NCI-H345 treated with DMSO at 0.1 percent for 48 hours (cell line): Measurements from ENCODE around the gene TMEM156.
A peak's percentile ranks its signal among the peaks of the same experiment; 100 is the strongest.

Source experiments
- DNase-seq: peaks from one replicate; lab custom pipeline; 2025; ENCODE audit not compliant: unreplicated experiment; lab: John Stamatoyannopoulos, UW

TMEM156 gene, protein sequence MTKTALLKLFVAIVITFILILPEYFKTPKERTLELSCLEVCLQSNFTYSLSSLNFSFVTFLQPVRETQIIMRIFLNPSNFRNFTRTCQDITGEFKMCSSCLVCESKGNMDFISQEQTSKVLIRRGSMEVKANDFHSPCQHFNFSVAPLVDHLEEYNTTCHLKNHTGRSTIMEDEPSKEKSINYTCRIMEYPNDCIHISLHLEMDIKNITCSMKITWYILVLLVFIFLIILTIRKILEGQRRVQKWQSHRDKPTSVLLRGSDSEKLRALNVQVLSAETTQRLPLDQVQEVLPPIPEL

DNA sequence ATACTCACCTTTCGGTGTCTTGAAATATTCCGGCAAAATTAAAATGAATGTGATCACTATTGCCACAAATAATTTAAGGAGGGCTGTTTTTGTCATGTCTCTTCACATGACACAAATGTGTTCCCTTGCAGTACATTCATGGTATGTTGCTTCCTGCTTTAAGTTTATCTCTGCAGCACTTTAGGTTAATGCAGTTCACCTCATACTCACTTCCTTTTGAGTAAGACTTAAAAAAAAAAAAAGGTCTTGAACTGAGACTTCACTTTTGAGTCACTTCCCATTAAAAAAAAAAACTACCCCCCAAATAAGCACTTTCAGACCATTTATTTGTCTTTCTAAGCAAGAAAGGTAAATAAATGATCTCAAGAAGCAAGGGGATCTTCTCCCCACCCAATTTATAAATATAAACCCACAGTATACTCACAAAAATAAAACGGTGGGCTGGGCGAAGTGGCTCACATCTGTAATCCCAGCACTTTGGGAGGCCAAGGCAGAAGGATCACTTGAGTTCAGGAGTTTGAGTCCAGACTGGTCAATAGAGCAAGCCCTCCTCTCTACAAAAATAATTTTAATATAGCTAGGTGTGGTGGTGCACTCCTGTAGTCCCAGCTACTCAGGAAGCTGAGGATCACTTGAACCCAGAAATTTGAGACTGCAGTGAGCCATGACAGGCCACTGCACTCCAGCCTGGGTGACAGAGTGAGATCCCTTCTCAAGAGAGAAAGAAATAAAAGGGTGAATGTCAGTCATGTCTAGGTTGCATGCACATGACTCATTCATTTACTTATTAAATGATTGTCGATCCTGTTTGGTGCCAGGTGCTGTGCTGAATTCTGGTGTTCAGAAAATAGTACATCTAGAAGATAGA lies at the start of gene TMEM156:
TSS of gene TMEM156 (minus strand) at position 192 of the 868 bp plus-strand sequence. CDS start at position 96, 96 bp downstream.
- no peak for DNase-seq

DNA sequence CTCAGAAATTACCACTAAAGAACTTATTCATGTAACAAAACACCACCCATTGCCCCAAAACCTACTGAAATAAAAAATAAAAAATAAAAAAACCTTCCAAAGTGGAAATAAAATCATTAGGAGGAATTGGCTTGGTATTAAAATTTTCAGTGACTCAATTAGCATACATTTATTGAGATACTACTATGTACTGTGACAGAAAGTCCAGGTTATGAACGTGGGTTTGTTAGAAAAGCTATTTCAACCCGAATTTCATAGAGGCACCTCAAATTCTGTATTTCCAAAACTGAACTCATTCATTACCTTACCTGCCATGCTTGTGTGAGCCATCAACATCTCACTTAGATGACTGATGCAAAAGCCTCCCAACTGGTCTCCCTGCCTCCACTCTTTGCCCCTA lies 46.6 kb upstream of the TMEM156 start:
- DNase-seq = no peak

DNA sequence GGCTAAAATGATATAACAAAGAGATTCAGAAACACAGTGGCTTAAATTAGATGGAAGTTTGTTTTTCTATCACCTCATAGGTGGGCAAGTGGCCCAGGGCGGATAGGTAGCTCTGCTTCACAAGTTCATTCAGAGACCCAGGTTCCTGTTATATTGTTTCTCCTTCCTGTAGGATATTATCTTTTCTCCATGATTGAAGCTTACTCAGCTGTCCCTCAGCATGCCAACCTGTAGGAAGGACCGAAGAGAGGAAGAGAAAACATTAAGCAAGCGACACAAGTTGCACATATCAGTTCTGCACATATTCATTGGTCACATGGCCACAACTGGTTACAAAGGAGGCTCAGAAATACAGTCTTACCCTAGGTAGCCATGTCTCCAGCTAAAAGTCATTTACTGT lies 36.7 kb upstream of the TMEM156 start:
- DNase-seq = no peak

DNA sequence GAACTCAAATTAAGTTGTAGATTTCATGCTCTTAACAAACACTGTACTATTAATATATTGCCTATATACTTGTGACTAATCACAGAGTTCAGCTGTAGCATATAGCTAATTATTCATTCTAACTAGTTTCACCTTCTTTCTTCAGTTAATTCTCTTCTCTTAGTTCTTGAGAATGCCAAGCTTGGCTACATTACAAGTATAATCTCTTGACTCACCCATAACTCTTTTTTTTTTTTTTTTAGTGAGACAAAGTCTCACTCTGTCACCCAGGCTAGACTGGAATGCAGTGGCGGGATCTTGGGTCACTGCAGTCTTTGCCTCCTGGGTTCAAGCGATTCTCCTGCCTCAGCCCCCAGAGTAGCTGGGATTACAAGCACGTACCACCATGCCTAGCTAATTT lies 35.2 kb upstream of the TMEM156 start:
- no peak for DNase-seq

DNA sequence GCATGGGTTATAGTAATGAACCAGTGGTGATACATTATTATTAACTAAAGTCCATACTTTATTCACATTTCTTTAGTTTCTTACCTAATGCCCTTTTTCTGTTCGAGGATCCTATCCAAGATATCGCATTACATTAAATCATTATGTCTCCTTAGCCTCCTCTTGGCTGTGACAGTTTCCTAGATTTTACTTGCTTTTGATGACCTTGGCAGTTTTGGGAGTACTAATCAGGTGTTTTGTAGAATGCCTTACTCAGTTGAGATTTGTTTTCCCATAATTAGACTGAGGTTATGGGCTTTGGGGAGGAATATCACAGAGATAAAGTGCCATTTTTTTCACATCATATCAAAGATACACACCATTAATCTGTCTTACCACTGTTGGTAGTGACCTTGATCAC lies 34.8 kb upstream of the TMEM156 start:
- DNase-seq = no peak

DNA sequence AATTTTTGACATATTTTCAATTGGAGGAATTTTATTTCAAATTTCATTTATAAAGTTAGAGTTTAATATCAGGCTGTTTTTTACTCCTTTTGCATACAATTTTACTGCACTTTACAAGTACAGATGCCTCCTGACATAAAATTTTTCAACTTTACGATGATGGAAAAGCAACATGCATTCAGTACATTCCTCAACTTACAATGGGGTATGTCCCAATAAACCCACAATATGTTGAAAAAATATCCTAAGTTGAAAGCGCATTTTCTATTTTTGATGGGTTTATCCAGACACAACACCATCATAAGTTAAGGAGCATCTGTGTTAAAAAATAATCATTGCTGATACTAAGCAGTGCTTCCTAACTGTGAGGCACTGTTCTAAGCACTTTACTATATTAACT lies 34.2 kb upstream of the TMEM156 start:
- no peak for DNase-seq

DNA sequence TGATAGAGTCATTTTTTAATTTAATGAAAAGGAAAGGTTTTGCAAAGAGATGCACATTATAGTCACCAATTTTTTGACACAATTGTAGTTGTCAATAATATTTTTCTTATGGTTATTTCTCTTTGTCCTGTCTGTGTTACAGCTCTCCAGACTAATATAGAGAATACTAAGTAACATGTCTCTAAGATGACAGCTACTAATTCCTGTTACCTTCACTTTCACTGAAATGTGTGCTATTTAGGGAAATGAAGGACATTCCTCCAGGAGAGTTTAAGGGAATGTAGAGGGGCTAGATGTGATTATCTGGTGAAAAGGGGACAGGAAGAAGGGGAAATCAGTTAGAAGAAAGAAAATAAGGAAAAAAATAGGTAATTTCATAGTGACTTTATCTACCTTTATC lies 31.2 kb upstream of the TMEM156 start:
- DNase-seq = no peak

DNA sequence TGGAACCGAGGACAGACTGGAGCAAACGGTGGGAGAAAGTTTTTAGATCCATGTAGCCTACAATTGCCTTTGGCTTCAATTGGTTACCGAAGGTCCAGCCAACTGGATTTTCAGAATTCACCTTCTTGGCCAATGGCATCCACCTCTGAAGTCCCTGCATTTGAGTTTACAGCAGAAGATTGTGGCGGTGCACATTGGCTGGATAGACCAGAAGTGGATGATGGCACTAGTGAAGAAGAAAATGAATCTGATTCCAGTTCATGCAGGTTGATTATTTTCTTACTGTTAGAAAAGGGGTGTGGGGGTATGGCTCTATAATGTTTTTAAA lies 30.5 kb upstream of the TMEM156 start:
- DNase-seq = no peak

DNA sequence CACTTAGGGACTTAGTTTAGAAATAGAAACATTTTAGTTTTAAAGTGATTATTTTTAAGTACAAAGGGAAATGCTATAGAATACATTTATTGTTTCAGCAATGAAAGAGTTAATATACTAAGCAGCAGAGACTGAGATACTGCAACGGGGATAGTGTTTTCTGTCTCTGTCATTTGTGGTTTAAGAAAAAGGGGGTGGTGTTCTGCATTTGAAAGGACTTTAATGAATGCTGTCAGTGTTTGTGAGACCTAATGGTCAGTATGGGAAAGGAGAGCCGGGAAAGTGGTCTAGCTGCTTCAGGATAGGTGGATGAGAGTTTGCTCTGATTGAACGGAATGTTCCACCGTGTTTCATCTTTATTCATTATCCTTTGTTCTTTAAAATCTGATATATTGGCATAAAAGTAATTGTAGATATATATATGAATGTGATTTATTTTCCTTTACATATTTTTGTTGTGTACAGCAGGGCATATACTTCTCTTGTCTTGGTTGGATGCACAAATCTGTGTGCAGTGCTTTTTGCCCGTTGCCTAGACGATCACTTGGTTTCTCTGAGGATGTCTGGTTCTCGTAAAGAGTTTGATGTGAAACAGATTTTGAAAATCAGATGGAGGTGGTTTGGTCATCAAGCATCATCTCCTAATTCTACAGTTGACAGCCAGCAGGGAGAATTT lies 30.0 kb upstream of the TMEM156 start, which contains the start of gene KLHL5:
TSS of gene KLHL5 (plus strand) at position 139 of the 676 bp plus-strand sequence. CDS start at position 560, 421 bp downstream.
- no peak for DNase-seq

DNA sequence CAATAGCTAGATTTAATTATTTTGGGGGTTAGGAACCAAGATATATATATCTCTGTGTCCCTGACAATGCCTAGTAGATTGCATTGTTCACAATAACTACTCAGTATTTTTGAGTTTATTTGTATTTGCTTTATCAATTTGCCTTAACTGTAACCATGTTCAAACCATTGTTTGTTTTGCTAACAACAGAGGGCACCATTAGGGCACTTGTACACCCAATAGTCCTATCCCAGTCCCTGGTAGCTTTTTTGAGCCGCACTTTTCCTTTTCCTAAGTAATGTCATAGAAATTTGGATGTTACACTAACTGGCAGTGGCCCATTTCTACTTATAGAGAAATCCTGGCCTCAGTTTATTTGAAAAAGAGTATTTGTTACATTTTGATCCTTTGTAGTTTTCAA lies 29.2 kb upstream of the TMEM156 start:
- DNase-seq = no peak

DNA sequence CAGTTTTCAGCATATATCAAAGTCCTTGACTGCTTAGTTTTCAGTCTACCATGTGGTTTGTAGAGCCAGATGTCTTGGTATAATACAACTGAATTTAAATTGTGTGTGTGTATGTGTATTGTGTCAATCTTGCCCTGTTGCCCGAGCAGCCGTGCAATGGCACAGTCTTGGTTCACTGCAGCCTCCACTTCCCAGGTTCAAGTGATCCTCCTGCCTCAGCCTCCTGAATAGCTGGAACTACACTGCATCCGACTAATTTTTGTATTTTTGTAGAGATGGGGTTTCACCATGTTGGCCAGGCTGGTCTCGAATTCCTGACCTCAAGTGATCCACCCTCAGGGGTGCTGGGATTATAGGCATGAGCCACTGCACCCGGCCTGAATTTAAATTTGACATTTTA lies 23.8 kb upstream of the TMEM156 start:
- DNase-seq = no peak

DNA sequence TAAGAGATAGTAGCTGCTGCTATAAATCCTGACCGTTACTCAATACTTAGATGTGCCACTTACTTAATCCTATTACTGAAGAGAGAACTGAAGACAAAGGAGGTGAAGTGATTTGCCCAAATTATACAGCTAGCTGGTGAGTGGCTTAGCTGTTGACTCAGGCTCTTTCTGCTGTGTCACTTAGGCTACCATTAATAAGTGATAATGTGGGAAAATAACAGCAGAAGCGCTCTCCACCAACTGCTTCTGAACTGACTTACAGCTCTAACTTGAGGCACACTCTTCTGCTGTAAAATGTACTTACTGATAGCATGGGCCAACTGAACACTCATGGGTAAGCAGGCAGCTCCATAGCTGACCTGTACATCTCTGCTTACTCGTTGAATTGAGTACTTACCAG lies 22.3 kb upstream of the TMEM156 start:
- DNase-seq = no peak

DNA sequence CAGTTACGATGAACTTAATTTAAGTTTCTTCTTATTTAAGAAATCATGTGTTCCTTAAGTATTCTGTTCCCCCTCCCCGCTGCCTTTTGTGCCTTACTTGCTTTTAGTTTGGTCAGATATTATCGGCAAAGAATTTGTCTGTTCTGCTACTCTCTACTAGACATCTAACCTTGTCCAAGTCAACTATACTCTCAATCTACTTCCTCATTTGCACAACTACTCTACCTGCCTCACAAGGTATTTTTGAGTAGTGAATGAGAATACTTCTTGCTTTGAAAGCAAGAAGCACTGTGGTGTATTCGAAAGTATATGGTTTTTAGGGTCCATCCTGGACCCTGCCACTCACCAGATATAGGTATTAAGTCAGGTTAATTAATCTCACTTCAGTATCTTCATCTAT lies 21.8 kb upstream of the TMEM156 start:
- DNase-seq = no peak

DNA sequence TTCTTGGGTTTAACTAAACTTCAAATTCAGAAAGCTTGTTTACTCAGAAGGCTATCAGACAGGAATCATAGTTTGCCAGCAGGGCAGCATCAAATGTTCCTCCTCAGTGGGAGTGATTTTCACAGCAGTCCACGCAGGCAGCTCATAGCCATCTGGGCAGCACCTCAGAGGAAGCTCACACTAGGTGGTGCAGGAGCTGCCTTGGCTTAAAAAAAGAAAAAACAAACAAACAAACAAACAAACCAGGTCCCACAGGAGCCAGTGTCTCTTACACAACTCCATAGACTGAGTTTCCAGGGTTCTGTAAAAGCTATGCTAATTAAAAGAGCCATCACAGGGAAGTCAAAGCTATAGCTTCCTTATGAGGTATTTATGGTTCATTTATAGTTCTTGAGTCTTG lies 19.3 kb upstream of the TMEM156 start:
- DNase-seq = no peak

DNA sequence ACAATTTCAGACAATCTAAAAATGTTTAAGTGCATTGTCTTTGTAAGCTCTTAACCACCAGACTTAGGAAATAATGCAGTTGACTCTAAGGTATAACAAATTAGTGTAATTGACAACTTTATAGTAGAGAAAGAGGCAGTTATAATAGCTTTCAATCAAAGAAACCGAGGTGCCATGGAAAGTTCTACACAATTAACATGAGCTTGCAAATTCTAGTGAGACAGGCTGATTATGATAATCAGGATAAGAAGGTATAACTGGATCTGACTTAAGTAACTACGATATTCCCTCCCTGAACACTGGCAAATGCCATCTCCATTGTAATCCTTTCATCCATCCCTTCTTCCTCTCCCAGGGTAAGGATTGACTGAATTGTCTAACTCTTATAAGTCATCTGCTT lies 18.4 kb upstream of the TMEM156 start:
- no peak for DNase-seq

DNA sequence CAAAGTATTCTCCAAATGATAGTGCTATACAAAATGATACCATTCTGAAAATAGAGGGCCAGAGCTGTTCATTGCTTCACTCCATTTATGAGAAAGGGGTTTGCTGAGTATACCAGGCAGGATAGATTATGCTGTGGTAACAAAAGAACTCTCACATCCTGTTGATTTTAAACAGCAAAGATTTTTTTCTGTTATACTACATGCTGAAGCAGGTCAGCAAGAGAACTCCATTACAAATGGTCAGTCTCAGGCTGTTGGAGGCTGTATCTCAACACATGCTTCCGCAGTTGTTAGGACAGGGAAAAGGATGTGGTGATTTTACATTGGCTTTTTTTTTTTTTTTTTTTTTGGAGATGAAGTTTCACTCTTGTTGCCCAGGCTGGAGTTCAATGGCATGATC lies 16.1 kb upstream of the TMEM156 start:
- no peak for DNase-seq

DNA sequence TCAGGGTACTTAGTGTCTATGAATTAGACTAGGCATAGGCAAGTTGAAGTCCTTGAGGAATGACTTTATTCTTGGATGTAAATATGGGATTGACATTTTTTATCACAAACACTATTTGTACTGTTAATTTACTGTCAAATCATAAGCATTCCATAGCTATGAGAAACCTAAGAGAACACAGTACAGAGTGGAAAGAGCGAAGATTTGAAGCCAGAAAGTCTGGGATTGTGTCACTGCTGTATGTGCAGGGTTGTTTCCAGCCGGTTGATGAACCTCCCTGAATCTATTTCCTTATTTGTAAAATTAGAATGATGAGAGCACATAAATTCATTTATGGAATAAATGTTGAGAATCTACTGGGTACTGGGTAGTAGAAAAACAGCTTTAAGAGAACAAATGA lies 15.5 kb upstream of the TMEM156 start:
- no peak for DNase-seq

DNA sequence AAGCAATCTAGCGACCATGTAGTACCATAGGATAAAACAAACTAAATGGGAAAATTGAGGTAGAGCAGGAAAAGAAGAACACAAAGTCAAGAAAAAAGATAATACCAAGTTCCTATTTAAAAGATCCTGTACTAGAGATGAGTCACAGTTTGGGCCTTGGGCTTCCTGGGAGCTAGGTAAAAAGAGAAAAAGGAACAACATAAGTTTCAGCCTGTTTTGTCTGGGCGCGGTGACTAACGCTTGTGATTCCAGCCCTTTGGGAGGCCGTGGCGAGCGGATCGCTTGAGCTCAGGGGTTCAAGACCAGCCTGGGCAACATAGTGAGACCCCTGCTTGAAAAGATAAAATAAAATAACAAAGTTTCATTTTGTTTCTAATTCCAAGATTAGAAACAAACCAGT lies 14.0 kb upstream of the TMEM156 start:
- DNase-seq = no peak

DNA sequence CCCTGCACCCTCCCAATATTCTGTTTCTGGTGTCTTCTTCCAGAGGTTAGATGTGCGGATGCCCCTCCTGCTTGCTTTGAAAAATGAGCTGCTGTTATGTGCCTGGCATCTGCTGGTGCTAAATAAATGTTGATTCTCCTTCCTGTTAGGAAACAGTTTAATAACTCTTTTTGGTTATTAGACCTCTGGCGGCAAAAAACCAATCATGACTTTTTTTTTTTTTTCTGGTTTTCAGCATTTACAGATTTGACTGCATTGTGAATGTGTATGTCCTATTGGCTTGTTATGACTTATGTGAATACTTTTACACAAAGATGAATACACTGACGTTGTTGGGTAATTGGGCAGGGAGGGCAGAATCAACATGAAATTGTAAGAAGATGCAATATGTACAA lies 13.6 kb upstream of the TMEM156 start:
- no peak for DNase-seq

DNA sequence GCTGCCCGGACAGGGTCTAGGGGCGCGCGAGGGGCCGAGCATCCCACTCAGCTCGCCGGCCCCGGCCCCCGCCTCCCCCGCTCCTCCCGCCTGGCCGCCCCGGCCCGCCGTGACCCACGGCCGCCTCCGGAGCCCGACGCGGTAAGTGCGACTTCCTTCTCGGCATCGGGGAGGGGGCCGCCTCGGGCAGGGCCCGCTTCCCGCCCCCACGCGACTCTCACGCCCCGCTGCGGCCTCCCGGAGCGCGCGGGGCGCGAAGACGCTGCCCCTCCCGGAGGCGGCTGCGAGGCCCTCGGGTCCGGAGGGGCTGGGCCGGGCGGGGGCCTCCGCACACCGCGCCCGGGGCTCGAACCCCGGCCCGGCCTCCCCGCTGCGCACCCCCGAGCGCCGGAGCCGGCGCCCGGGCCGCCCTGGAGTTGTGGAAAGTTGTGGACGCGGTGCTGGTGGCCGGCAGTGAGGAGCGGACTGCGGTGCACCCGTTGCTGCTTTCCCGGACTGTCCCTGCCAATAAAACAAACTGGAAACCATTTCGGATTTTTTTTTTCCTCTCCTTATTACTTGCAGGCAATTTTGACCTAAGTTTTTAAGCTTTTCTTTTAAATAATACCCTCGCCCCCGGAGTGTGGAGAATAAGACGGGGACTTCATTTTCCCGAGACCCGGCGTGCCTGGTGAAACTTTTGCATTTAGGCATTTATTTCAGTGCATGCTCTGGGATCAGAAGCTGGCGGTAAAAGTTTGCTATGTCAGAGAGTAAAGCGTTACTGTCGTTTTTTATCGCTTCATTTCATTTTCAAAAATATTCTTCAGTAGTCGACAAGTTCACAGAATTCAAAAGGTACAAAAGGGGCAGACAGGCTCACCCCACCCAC lies 13.0 kb upstream of the TMEM156 start:
- DNase-seq = no peak

DNA sequence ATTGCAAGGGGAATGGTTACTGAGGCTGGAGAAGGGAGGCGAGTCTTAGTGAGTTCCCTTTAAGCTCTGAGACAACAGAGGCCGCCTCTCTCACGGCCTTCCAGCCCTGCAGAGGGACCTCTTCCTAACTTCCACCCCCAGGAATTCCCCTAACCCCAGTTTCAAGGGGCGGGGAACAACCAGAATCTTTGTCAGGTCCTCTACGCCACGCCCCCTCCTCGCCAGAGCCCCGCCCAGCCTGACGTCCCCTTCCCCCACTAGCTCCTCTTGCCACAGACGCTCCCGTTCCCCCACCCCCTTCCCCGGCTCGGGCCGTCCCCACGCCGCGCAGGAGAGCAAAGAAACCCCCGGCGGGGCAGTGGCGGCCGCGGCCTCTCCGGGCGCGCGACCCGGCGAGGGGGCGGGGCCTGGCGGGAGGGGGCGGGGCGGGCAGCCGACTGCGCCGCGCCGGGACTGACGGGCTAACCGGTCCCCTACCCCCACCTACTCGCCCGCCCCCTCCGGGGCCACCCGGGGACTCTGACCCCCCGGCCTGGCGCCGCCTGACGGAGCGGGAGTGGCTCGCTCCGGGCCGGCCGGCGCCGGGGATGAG lies 12.3 kb upstream of the TMEM156 start:
- peak; percentile 31 for DNase-seq
